Measurements from ENCODE around the gene AAMDC. TPM values are rescaled to one million over a fixed set of nuclear protein-coding genes. Genes with fewer than 3 reads are reported as not detected.
"Not testable (repeated sequence)": the region's sequence is repeated elsewhere in the genome, so short reads cannot be mapped to it uniquely, and the experiment has no call there.

AAMDC gene
- total RNA-seq, 1 experiment from 2014 or later, result 13.1 TPM

GRCh38 chr11:77884186-77884828 is 63.4 kb downstream of the AAMDC start:
- Histone ChIP-seq H3K4me3 (ENCODE audit: insufficient read depth, low read depth, low read length) (no peak overlapping the region), H3K27me3 (ENCODE audit: control insufficient read depth, insufficient read depth, low read length) (no peaks in the 10 kb centered on the region), H3K36me3 (replicated peaks; ENCODE audit: control insufficient read depth, insufficient read depth, low read length) (peaks cover 2% of the 10 kb centered on the region)
- DNase-seq, result no peak

- Histone ChIP-seq H3K4me3 (ENCODE audit: insufficient read depth, low read depth, low read length) (no peak overlapping the region), H3K36me3 (replicated peaks; ENCODE audit: control insufficient read depth, insufficient read depth, low read length) (peaks cover 2% of the 10 kb centered on the region), H3K27me3 (ENCODE audit: control insufficient read depth, insufficient read depth, low read length) (no peaks in the 10 kb centered on the region)
- DNase-seq, result no peak
Observed at GRCh38 chr11:77884829-77885190, 63.9 kb downstream of the AAMDC start.

- Histone ChIP-seq H3K27me3 (ENCODE audit: control insufficient read depth, insufficient read depth, low read length) (no peaks in the 10 kb centered on the region), H3K4me3 (ENCODE audit: insufficient read depth, low read depth, low read length) (no peak overlapping the region), H3K36me3 (replicated peaks; ENCODE audit: control insufficient read depth, insufficient read depth, low read length) (no peaks in the 10 kb centered on the region; the same call in none of the 2 replicates)
- no peak for DNase-seq
Observed at GRCh38 chr11:77886401-77886800, 65.5 kb downstream of the AAMDC start.

GRCh38 chr11:77889045-77889444 is 68.1 kb downstream of the AAMDC start:
- H3K36me3 ChIP-seq (replicated peaks; ENCODE audit: control insufficient read depth, insufficient read depth, low read length); DNase-seq; H3K4me3 ChIP-seq (ENCODE audit: insufficient read depth, low read depth, low read length); H3K27me3 ChIP-seq (ENCODE audit: control insufficient read depth, insufficient read depth, low read length): not testable (repeated sequence)

- H3K36me3 ChIP-seq (replicated peaks; ENCODE audit: control insufficient read depth, insufficient read depth, low read length); DNase-seq; H3K27me3 ChIP-seq (ENCODE audit: control insufficient read depth, insufficient read depth, low read length); H3K4me3 ChIP-seq (ENCODE audit: insufficient read depth, low read depth, low read length): not testable (repeated sequence)
Observed at GRCh38 chr11:77890100-77890614, 69.2 kb downstream of the AAMDC start.

GRCh38 chr11:77890619-77891056 is 69.7 kb downstream of the AAMDC start:
- H3K27me3 ChIP-seq (ENCODE audit: control insufficient read depth, insufficient read depth, low read length); H3K36me3 ChIP-seq (replicated peaks; ENCODE audit: control insufficient read depth, insufficient read depth, low read length); DNase-seq; H3K4me3 ChIP-seq (ENCODE audit: insufficient read depth, low read depth, low read length): not testable (repeated sequence)

- H3K36me3 ChIP-seq (replicated peaks; ENCODE audit: control insufficient read depth, insufficient read depth, low read length); H3K27me3 ChIP-seq (ENCODE audit: control insufficient read depth, insufficient read depth, low read length); DNase-seq; H3K4me3 ChIP-seq (ENCODE audit: insufficient read depth, low read depth, low read length): not testable (repeated sequence)
Observed at GRCh38 chr11:77891256-77891655, 70.3 kb downstream of the AAMDC start.

GRCh38 chr11:77891703-77892102 is 70.8 kb downstream of the AAMDC start:
- not testable (repeated sequence) for H3K36me3 ChIP-seq (replicated peaks; ENCODE audit: control insufficient read depth, insufficient read depth, low read length); H3K4me3 ChIP-seq (ENCODE audit: insufficient read depth, low read depth, low read length); H3K27me3 ChIP-seq (ENCODE audit: control insufficient read depth, insufficient read depth, low read length); DNase-seq

- H3K36me3 ChIP-seq (replicated peaks; ENCODE audit: control insufficient read depth, insufficient read depth, low read length); DNase-seq; H3K4me3 ChIP-seq (ENCODE audit: insufficient read depth, low read depth, low read length); H3K27me3 ChIP-seq (ENCODE audit: control insufficient read depth, insufficient read depth, low read length): not testable (repeated sequence)
Observed at GRCh38 chr11:77894949-77895348, 74.0 kb downstream of the AAMDC start.

GRCh38 chr11:77908835-77909234 is 87.9 kb downstream of the AAMDC start:
- Histone ChIP-seq H3K27me3 (ENCODE audit: control insufficient read depth, insufficient read depth, low read length) (no peaks in the 10 kb centered on the region), H3K4me3 (ENCODE audit: insufficient read depth, low read depth, low read length) (no peak overlapping the region), H3K36me3 (replicated peaks; ENCODE audit: control insufficient read depth, insufficient read depth, low read length) (no peaks in the 10 kb centered on the region)
- DNase-seq, result no peak

- DNase-seq, result no peak
- H3K27me3 ChIP-seq (ENCODE audit: control insufficient read depth, insufficient read depth, low read length), result no peaks in the 10 kb centered on the region
- no peaks in the 10 kb centered on the region for H3K36me3 ChIP-seq (replicated peaks; ENCODE audit: control insufficient read depth, insufficient read depth, low read length)
- H3K4me3 ChIP-seq (ENCODE audit: insufficient read depth, low read depth, low read length), result no peak overlapping the region
Observed at GRCh38 chr11:77909277-77909676, 88.3 kb downstream of the AAMDC start.

- not testable (repeated sequence) for H3K36me3 ChIP-seq (replicated peaks; ENCODE audit: control insufficient read depth, insufficient read depth, low read length); DNase-seq; H3K27me3 ChIP-seq (ENCODE audit: control insufficient read depth, insufficient read depth, low read length); H3K4me3 ChIP-seq (ENCODE audit: insufficient read depth, low read depth, low read length)
Observed at GRCh38 chr11:77910828-77911227, 89.9 kb downstream of the AAMDC start.

- not testable (repeated sequence) for H3K36me3 ChIP-seq (replicated peaks; ENCODE audit: control insufficient read depth, insufficient read depth, low read length); DNase-seq; H3K4me3 ChIP-seq (ENCODE audit: insufficient read depth, low read depth, low read length); H3K27me3 ChIP-seq (ENCODE audit: control insufficient read depth, insufficient read depth, low read length)
Observed at GRCh38 chr11:77913608-77914306, 92.8 kb downstream of the AAMDC start.

GRCh38 chr11:77914307-77914791 is 93.4 kb downstream of the AAMDC start:
- H3K4me3 ChIP-seq (ENCODE audit: insufficient read depth, low read depth, low read length); H3K36me3 ChIP-seq (replicated peaks; ENCODE audit: control insufficient read depth, insufficient read depth, low read length); H3K27me3 ChIP-seq (ENCODE audit: control insufficient read depth, insufficient read depth, low read length); DNase-seq: not testable (repeated sequence)

GRCh38 chr11:77917713-77918112 is 96.8 kb downstream of the AAMDC start:
- H3K36me3 ChIP-seq (replicated peaks; ENCODE audit: control insufficient read depth, insufficient read depth, low read length); H3K4me3 ChIP-seq (ENCODE audit: insufficient read depth, low read depth, low read length); H3K27me3 ChIP-seq (ENCODE audit: control insufficient read depth, insufficient read depth, low read length); DNase-seq: not testable (repeated sequence)

Measured in H7 (cell line).